IPS-18c (cell line): ENCODE measurements around the gene MARCKS.
"Not testable (repeated sequence)": the region's sequence is repeated elsewhere in the genome, so short reads cannot be mapped to it uniquely, and the experiment has no call there.

ENCODE experiments used
- H3K4me3 ChIP-seq: 2 replicates; pipeline ENCODE4 v1.7.0; 2013; ENCODE audit warnings: low read depth, mild to moderate bottlenecking, low read length, moderate library complexity; ENCODE audit not compliant: insufficient read depth
- H3K9me3 ChIP-seq: one replicate; pipeline ENCODE4 v1.6.1; 2013; ENCODE audit warnings: mild to moderate bottlenecking, low read length, moderate library complexity; ENCODE audit not compliant: control insufficient read depth, insufficient read depth

MARCKS gene

DNA sequence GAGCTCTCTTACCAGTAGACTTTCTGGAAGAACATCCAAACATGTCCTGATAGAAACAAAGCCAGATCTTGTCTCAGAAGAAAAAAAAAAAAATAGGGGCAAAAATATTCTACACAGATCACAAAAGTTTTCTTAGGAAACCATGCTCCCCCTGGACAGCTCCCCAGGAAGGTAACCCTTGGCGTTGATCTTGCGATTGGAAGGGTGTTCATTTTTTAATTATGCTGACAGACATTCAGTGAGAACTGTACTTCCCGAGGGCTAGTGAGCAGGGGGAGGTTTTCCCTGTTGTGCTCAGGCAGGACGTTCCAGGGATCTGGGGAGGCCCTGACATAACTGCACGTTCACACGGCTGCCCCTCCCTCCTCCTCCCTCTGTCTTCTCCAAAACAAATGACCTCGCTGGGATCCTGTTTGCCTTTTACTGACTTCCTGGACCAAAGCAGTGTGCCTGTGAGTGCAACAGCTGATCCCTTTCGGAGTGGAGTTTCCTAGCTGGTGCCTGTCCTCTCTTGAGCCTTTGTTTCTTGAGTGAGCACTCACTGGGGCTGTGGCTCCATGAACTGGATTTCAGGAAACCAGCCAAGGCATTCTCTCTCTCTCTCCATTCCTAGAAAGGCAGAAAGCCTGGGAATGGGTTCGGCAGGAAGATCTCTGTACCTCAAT, 46.7 kb downstream of the MARCKS start:
- Histone ChIP-seq H3K9me3 (no peaks in the 10 kb centered on the region), H3K4me3 (no peak overlapping the region)

DNA sequence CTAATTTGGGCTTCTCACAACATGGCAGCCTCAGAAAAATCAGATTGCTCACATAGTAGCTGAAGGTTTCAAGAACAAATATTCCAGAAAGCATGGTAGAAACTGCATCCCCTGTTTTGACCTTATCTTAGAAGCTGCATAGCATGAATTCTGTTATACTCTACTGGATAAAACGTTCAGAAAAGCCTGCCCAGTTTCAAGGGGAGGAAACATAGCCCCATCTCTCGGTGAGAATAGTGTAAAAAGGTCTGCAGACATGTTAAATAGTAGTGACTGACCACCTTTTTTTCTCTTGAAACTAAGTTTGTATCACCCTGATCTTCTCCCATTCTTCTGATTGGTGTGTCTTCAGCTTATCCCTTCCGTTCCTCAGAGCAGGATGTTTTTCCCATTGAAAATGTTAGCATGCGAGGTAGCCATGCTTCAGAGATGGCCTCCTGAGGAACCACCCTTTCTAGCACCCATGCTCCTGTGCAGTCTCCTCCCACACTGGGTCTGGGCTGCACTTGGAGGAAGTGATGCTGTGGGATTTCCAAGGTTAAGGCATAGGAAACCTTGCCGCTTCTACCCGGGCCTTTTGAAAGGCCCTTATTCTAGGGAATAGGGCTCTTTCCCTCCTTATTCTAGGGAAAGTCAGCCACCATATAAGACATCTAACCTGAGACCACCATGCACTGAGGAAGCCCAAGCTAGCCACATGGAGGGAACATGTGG, 50.1 kb downstream of the MARCKS start:
- H3K4me3 ChIP-seq: no peak overlapping the region
- H3K9me3 ChIP-seq: no peaks in the 10 kb centered on the region

GRCh38 chr6:113908801-113909200, 51.7 kb downstream of the MARCKS start:
- Histone ChIP-seq H3K4me3 (no peak overlapping the region), H3K9me3 (no peaks in the 10 kb centered on the region)

DNA sequence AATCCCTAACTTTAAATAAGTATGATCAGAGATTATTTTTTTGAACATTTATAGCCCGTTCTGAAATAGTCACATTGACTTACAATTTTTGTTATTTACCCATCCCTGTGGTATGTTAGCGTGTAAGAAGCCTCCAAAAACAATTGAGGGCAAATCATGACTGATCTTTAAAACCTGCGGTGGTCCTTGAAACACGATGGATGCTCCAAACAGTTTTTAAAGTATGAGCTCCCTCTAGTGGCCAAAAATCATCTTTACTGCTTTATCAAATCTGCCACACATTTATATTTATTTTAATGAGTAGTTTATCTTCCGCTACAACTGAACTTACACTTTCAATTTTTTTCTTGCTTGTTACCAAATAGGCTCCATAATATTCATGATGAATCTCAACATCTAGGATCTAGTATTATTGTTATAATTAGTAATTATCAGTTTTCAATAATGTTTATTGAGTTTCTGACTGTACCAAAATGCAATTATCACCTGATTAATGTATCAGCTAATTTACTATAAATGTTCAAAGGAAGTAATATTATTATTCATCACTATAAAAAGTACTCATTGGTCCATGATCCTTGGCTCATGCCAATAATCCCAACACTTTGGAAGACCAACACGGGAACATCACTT, 52.2 kb downstream of the MARCKS start:
- Histone ChIP-seq H3K4me3 (no peak overlapping the region), H3K9me3 (no peaks in the 10 kb centered on the region)

GRCh38 chr6:113910285-113910684, 53.1 kb downstream of the MARCKS start:
- not testable (repeated sequence) for H3K9me3 ChIP-seq, H3K4me3 ChIP-seq
